HL-60/S4 treated with retinoic acid at 250 ng/mL for 4 days and 3 days (cell line): ENCODE measurements around the gene SOX8.

Experiments used
- in situ Hi-C: fragments of 300-500 bp; cut with MboI; formaldehyde crosslinking; loops from 2 replicates; pipeline ENCODE4 v1.7.0; 2022; ENCODE audit warnings: low sequenced_read_pairs

SOX8 gene

DNA sequence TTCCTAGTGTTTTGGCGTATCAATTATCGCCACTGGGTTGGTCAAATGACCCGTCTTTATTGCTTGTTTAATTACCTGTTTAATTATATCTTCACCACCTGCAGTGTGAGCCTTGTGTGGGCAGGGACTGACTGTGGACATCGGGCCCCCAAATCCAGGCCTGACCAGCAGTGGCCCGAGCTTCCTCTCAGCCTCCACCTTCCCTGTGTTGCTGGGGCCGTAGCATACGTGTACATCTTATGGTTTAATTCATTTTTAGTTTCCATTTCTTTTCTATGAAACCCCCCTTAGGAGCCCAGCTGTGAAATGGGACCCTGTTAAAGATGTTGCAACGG, 9.6 kb upstream of the SOX8 start:
- in situ Hi-C loops = no loop called here

- in situ Hi-C loops = no loop called here
These were observed 9.1 kb upstream of the SOX8 start for GRCh38 chr16:972316-973002.

DNA sequence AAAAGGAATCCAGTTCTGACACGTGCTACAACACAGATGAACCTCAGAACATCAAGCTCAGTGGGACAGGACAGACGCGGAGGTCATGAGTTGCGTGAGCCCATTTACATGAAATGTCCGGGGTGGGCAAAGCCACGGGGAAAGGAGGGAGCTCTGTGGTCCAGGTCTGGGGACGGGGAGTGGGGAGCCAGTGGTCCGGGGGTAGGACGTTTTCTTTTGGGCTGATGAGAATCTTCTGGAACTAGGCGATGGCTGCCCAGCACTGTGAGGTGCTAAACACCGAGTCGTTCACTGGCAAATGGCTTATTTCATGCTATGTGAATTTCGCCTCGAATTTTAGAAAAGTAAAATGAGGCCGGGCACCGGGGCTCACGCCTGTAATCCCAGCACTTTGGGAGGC, 8.2 kb upstream of the SOX8 start:
- in situ Hi-C loops = no loop called here

- in situ Hi-C loops = no loop called here
These were observed 7.5 kb upstream of the SOX8 start for GRCh38 chr16:974001-974601.

DNA sequence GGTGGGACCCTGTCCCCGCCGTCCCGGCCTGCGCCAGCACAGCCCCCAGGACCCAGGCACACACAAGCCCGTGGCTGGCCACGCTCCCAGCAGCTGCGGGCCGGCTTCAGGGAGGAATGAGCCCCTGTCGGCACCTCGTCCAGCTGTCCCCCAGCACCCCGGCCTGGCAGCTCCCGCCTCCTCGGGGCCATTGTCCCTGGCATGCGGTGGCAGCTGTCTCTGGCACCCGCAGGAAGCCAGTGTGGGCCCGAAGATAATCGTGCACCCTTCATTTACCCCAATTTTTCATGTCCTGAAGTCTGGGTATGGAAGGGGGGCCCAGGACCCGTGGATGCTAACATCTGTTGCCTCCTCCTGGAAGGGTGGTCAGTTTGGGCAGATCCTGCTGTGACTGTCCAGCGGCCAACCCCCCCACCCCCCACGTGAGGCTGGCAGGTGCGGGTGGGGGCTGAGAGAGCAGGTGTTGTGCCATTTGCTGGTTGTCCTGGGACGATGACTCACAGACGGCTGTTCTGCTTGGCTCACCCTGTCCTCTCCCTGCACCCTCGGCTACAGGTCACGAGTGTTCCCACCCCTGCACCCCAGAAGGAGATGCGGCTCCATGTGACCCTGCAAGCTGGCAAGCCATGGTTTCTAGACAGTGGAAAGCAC, 6.8 kb upstream of the SOX8 start:
- in situ Hi-C loops = no loop called here

DNA sequence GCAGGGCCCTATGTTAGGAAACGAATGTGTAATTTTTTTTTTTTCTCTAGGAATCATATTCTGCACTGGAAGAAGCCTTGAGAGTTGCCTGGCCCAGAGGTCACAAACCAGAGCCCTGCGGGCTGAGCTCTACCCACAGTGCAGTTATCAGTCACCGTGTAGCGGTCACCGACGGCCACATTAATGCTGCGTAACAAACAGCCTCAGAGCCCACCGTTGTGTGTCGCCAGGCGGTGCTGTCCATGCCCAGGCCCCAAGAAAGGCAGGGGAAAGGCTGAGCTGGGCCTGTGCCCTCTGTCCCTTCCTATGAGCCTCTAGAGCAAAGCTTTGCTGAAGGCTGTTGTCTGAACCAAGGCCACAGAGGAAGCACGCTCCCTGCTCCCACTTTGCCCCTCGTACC, 6.3 kb upstream of the SOX8 start:
- in situ Hi-C loops = no loop called here

GRCh38 chr16:976389-976931, 5.1 kb upstream of the SOX8 start:
- in situ Hi-C loops = no loop called here

- in situ Hi-C loops = no loop called here
These were observed 4.4 kb upstream of the SOX8 start for GRCh38 chr16:977081-977701.

DNA sequence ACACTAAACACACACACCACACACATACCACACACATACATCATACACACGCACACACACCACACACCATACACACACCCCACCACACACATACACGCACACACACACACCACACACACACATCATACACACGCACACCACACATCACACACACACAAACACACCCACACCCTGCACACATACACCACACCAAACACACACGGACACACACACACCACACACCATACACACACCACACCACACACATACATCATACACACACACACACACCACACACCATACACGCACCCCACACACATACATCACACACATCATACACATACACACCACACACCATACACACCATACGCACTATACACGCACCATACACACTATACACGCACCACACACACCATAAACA, 3.7 kb upstream of the SOX8 start:
- in situ Hi-C loops = no loop called here

DNA sequence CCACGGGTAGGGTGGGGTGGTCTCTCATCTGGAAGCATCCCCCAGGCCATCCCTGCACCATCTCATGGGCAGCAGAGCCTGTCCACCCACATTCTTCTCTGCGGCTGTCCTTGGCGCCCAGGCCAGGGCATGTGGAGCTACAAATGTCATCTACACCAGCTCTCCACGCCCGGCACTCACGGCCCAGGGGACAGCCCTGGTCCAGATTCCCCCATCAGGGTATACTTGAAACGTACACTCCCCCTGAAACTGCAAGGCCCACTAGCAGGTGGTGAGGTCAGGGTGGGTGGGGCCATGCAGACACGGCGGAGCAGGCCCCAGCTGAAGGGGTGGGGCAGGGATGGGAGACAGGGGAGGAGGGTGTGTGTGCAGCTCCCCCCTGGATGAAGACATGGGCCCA, 3.2 kb upstream of the SOX8 start:
- in situ Hi-C loops = no loop called here

- in situ Hi-C loops = no loop called here
These were observed 2.4 kb upstream of the SOX8 start for GRCh38 chr16:979147-979546.

DNA sequence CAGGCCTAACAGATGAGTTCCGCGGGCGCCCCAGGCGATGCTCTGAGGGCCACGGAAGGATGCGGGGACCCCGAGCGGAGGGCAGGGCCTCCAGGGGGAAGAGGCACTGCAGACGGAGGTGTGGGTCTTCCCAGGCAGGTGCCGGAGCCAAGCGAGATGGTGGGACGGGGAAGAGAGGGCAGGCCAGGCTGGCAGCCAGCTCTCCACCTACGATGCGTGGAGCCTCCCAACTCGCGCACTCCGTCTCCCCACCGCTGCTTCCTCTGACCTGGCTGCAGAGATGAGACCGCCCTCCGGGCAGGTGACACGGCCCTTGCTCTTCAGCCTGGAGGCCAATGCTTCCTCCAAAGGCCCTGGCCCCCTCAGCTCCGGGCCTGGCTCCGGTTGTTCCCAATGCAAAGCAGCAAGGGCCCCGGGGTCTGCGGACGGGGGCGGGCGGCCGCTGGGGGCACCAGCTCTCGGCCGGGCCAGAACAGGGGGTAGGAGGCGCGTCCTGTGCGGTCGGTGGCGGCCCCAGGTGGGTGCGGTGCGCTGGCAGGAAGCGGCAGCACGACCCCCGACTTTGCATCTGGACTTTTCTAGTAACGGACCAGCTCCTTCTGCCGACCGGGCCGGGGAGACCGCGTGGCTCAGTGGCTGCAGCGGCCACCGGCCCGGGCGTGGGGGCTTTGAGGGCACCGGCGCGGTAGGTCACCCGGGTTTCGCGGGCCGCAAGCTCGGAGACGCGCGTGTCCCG, 1.5 kb upstream of the SOX8 start:
- in situ Hi-C loops = no loop called here

- in situ Hi-C loops = no loop called here
These were observed 1.0 kb upstream of the SOX8 start for GRCh38 chr16:980595-980854.

DNA sequence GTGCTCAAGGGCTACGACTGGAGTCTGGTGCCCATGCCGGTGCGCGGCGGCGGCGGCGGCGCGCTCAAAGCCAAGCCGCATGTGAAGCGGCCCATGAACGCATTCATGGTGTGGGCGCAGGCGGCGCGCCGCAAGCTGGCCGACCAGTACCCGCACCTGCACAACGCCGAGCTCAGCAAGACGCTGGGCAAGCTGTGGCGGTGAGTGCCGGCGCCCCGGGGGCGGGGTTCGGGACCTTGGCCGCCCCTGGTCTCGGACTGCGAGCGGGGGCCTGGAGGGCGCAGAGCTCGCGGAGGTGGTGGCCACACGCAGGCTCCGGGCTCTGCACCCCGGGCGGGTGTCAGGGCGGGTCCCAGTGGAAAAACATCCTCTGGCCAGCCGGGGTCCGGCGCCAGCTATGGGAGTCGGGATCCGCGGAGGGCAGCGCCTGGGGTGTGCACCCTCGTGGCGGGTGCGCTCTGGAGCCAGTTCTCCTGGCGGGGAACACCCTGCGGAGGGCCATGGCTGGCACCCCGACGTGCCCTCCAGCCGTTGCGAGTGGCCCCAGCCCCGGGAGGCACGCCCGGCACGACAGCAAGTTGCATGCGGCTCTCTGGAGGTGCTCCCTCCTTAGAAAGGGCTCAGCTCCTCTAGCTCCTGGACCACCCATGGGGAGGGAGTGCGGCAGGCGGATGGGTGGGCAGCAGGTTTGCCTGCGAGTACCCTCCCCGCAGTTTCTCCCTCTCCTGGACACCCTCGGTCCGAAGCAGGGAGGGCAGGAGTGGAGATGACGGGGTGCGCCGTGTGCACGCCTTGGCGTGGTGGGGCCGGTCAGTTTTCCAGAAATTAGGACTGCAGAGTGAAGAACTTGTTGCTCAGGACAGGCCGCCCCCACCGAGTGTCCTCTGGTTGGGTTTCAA, 824 bp downstream of the SOX8 start:
- in situ Hi-C loops = no loop called here

DNA sequence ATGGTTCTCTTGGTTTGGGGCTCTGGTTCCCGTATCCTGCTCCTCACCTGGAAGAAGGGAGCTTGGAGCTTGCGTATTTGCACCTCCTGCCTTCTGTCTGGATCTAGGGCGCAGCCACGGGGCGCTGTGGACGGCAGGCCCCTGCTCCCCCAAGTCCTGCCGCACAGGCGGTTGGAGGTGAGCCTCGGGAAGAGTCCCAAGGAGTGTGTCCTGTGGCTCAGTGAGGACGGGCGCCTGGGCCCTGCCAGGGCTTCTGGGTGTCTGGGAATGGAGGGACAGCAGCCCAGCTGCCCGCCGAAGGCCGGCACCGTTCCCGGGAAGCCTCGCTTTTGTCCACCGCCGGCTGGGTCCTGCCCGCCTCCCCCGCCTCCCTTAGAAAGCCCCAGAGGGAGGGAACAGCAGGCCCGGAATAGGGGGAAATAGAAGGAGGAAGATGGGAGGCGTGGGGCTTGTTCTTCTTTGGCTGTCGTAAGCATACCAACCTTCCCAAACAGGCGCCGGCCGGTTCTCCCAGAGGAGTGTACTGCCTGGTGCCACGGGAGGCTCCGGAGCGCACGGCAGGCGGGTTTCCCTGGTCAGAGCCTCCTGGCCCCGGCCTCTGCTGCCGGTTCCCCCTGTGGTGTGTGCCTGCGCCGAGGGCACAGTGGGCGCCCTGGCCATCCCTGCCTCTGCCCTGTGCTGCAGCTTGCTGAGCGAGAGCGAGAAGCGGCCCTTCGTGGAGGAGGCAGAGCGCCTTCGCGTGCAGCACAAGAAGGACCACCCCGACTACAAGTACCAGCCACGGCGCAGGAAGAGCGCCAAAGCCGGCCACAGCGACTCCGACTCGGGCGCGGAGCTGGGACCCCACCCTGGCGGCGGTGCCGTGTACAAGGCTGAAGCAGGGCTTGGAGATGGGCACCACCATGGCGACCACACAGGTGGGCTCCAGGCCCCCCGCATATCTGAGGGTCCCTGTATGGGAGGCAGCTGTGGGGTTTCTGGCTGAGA, 1.8 kb downstream of the SOX8 start:
- in situ Hi-C loops = no loop called here

DNA sequence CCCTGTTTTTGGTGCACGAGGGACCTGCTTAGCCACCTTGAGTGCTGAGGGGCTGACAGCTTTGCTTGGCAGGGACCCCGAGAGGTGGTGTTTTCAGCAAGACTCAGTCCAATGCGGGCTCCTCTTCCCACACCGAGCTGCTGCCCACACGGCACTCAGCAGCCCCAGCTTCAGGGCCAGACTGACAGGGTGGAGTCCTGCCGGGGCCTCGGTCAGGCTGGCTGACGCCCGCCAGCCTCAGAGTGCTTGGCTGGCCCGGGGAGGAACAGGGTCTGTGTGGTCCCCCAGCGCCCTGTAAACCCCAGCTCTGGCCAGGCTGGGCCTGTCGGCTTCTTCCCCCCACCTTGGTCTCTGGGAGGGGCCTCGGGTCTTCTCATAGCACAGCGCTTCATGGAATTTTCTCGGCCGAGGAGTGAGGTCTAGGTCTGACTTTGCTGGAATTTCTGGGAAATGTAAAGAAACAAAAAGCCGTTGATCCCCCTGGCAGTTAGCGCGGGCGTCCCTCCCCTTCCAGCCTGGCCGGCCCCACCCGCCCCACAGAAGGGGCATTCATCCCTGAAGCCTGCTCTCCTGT, 2.6 kb downstream of the SOX8 start:
- in situ Hi-C loops = no loop called here

GRCh38 chr16:984736-985636, 3.4 kb downstream of the SOX8 start:
- in situ Hi-C loops = no loop called here
